B cell (primary cell): ENCODE data around the gene MAN1A2. TPM values are rescaled to one million over a fixed set of nuclear protein-coding genes. Genes with fewer than 3 reads are reported as not detected.

Experiments
- ATAC-seq: fragments of 200-7000 bp; cut with Tn5 transposase; one replicate; pipeline ENCODE4 v1.10.0; 2021; ENCODE audit warnings: low read depth, mild to moderate bottlenecking, moderate number of reproducible peaks, moderate library complexity
- CTCF ChIA-PET: fragments of 350-600 bp; sonication (Branson Sonifier 250); formaldehyde crosslinking; loops from one replicate; lab custom pipeline; 2021; ENCODE audit warnings: antibody characterized with exemption, inconsistent platforms; lab: Charles Lee
- POLR2A ChIA-PET: fragments of 350-600 bp; sonication (Branson Sonifier 250); formaldehyde crosslinking; loops from one replicate; lab custom pipeline; 2021; ENCODE audit warnings: antibody characterized with exemption; lab: Charles Lee
- DNase-seq: peaks from one replicate; pipeline ENCODE4 v3.0.0; 2013
- H2AFZ ChIP-seq: 2 replicates; pipeline ENCODE4 v1.6.1; 2012; ENCODE audit warnings: mild to moderate bottlenecking, low read depth, low read length; ENCODE audit not compliant: insufficient read depth, poor library complexity, severe bottlenecking
- H3K27ac ChIP-seq, 2 donors: 1 replicate in 1 of 2; 2 replicates in 1 of 2; pipeline ENCODE4 v1.5.1; 2012 to 2013; ENCODE audit warnings: low read length in 2 of 2, mild to moderate bottlenecking in 2 of 2, moderate library complexity in 1 of 2
- H3K27me3 ChIP-seq, 4 experiments: fragments of 200-600 bp in 1 of 4; sonication (generic) in 1 of 4; replicated peaks in 1 of 4; 1 replicate in 2 of 4; 2 replicates in 2 of 4; pipeline versions ENCODE4 v1.6.1 to v1.7.0; 2013 to 2016; ENCODE audit warnings: low read length in 3 of 4, mild to moderate bottlenecking in 2 of 4, mixed read lengths in 1 of 4, moderate library complexity in 1 of 4; ENCODE audit not compliant: insufficient read depth in 4 of 4, control insufficient read depth in 3 of 4; ENCODE audit errors: control extremely low read depth in 1 of 4
- H3K36me3 ChIP-seq, 2 experiments: replicated peaks in 1 of 2; 1 replicate in 1 of 2; 2 replicates in 1 of 2; pipeline versions ENCODE4 v1.6.1 to v1.7.1; 2013; ENCODE audit warnings: low read length in 1 of 2; ENCODE audit not compliant: insufficient read depth in 2 of 2, control insufficient read depth in 1 of 2; ENCODE audit errors: control extremely low read depth in 1 of 2, extremely low read depth in 1 of 2
- H3K4me1 ChIP-seq, 2 donors: fragments of 200-600 bp in 1 of 2; sonication (generic) in 1 of 2; 1 replicate in 1 of 2; 2 replicates in 1 of 2; pipeline versions ENCODE4 v1.5.1 to v1.6.1; 2013 to 2017; ENCODE audit warnings: low read length in 2 of 2; ENCODE audit not compliant: control insufficient read depth in 2 of 2, insufficient read depth in 2 of 2
- H3K4me2 ChIP-seq: replicated peaks from 2 replicates; pipeline ENCODE3; 2012; ENCODE audit warnings: mild to moderate bottlenecking, low read depth, low read length; ENCODE audit not compliant: poor library complexity, severe bottlenecking
- H3K4me3 ChIP-seq, 5 experiments: fragments of 200-600 bp in 1 of 5; sonication (generic) in 1 of 5; 1 replicate in 3 of 5; 2 replicates in 2 of 5; pipeline versions ENCODE4 v1.5.1 to v1.7.0; 2011 to 2016; ENCODE audit warnings: low read length in 4 of 5, mild to moderate bottlenecking in 4 of 5, low read depth in 2 of 5, control low read depth in 1 of 5, moderate library complexity in 1 of 5; ENCODE audit not compliant: insufficient read depth in 1 of 5; ENCODE audit errors: control extremely low read depth in 1 of 5, extremely low read depth in 1 of 5
- H3K79me2 ChIP-seq: fragments of 200-600 bp; sonication (generic); one replicate; pipeline ENCODE4 v1.6.0; 2016; ENCODE audit warnings: low read length; ENCODE audit not compliant: control insufficient read depth, insufficient read depth
- H3K9ac ChIP-seq: fragments of 200-600 bp; sonication (generic); 2 replicates; pipeline ENCODE4 v1.6.1; 2017; ENCODE audit warnings: mild to moderate bottlenecking, low read length, moderate library complexity
- H3K9me3 ChIP-seq, 3 donors: one replicate each; pipeline versions ENCODE4 v1.6.1 to v1.7.1; 2013; ENCODE audit warnings: low read length in 2 of 3; ENCODE audit not compliant: control insufficient read depth in 2 of 3, insufficient read depth in 1 of 3; ENCODE audit errors: control extremely low read depth in 1 of 3
- H4K20me1 ChIP-seq: 2 replicates; pipeline ENCODE4 v1.6.0; 2012; ENCODE audit warnings: mild to moderate bottlenecking, low read length; ENCODE audit not compliant: insufficient read depth, control insufficient read depth, poor library complexity, severe bottlenecking
- H3K27ac Mint-ChIP-seq: one replicate; pipeline ENCODE4 v1.8.0; 2021; ENCODE audit warnings: mixed read lengths
- H3K27me3 Mint-ChIP-seq: one replicate; pipeline ENCODE4 v1.8.0; 2021; ENCODE audit warnings: mixed read lengths
- H3K4me1 Mint-ChIP-seq: one replicate; pipeline ENCODE4 v1.8.0; 2021; ENCODE audit warnings: mixed read lengths
- H3K4me3 Mint-ChIP-seq: one replicate; pipeline ENCODE4 v1.8.0; 2021; ENCODE audit warnings: mixed read lengths
- H3K9me3 Mint-ChIP-seq: one replicate; pipeline ENCODE4 v1.8.0; 2022; ENCODE audit warnings: mixed read lengths; ENCODE audit not compliant: insufficient read depth
- CTCF ChIP-seq: fragments of 200-600 bp; IDR thresholded peaks from one replicate; pipeline ENCODE4 v1.8.0; 2022; ENCODE audit warnings: antibody characterized with exemption, mild to moderate bottlenecking
- EZH2 ChIP-seq: IDR thresholded peaks from 2 replicates; pipeline ENCODE4 v1.6.1; 2012; ENCODE audit warnings: borderline replicate concordance, low read depth, mild to moderate bottlenecking, moderate library complexity, low read length; ENCODE audit not compliant: insufficient read depth, poor library complexity, severe bottlenecking
- WGBS: methylation state at CpG from one replicate; pipeline ENCODE4 v1.1.5; 2013; ENCODE audit warnings: missing lambda C conversion rate; ENCODE audit not compliant: insufficient coverage; 5-methylcytosine and 5-hydroxymethylcytosine counted together
- intact Hi-C: fragments of 100-400 bp; cut with micrococcal nuclease; formaldehyde crosslinking; loops from one replicate; pipeline ENCODE4 v1.10.0; 2022
- polyA plus RNA-seq: library from polyadenylated mRNA; depleted of rRNA; stranded (reverse); fragments of >200 nt; gene quantifications from 2 replicates; pipeline ENCODE4 v1.2.3, GENCODE V29; 2012
- total RNA-seq, 2 donors: library from RNA; stranded (reverse); fragments of 120-200 nt in 1 of 2; gene quantifications; 1 replicate in 1 of 2; 2 replicates in 1 of 2; pipeline versions ENCODE4 v1.2.3 to v1.2.4, GENCODE V29; 2013 to 2022

Gene MAN1A2
- total and polyA plus RNA-seq, 2 donors (not counting 1 experiment from before 2014, with no cell fraction given): 4.6 to 55.6 TPM

GRCh38 chr1:117363571-117364048, 3.6 kb upstream of the MAN1A2 start:
- 88% methylated on average over 5 of the region's 6 CpGs for WGBS
- peaks cover 24 to 46% of the 10 kb centered on the region in 2 donors for H3K4me1 ChIP-seq
- no peak for ATAC-seq
- intact Hi-C loops: loop anchor here (10.0 kb wide), 2 partner anchors 51 to 391 kb away; no protein-coding TSS in a partner anchor
- DNase-seq: no peak
- POLR2A ChIA-PET: no interaction called here
- TF ChIP-seq EZH2 (no peak), CTCF (no peak)
- no peaks in the 10 kb centered on the region for H4K20me1 ChIP-seq
- no peaks in the 10 kb centered on the region for H3K36me3 ChIP-seq
- no peak overlapping the region for H3K4me2 ChIP-seq
- H3K4me3 ChIP-seq: no peak overlapping the region
- CTCF ChIA-PET: no interaction called here
- no peak overlapping the region for H3K9ac ChIP-seq
- no peak overlapping the region for H2AFZ ChIP-seq
- no peaks in the 10 kb centered on the region for H3K27me3 ChIP-seq
- Mint-ChIP-seq H3K27me3 (peaks cover under 1% of the 10 kb centered on the region), H3K9me3 (no peaks in the 10 kb centered on the region), H3K27ac (no peak overlapping the region), H3K4me3 (no peak overlapping the region), H3K4me1 (peaks cover 50% of the 10 kb centered on the region)
- H3K9me3 ChIP-seq: peaks cover 0 to 1% (median 0%) of the 10 kb centered on the region in 3 donors
- H3K27ac ChIP-seq: no peak overlapping the region
- peaks cover 54% of the 10 kb centered on the region for H3K79me2 ChIP-seq

- Histone ChIP-seq H3K27ac (no peak overlapping the region), H3K4me3 (no peak overlapping the region), H3K9me3 (no peaks in the 10 kb centered on the region), H3K4me1 (peaks cover 27 to 45% of the 10 kb centered on the region in 2 donors), H4K20me1 (peaks cover under 1% of the 10 kb centered on the region), H3K27me3 (no peaks in the 10 kb centered on the region), H2AFZ (no peak overlapping the region), H3K4me2 (no peak overlapping the region), H3K79me2 (peaks cover 55% of the 10 kb centered on the region), H3K9ac (no peak overlapping the region), H3K36me3 (no peaks in the 10 kb centered on the region)
- ATAC-seq: no peak
- H3K9me3 Mint-ChIP-seq: no peaks in the 10 kb centered on the region
- intact Hi-C loops: loop anchor here (10.0 kb wide), 2 partner anchors 51 to 391 kb away; no protein-coding TSS in a partner anchor
- no peak for TF ChIP-seq CTCF
- H3K4me1 Mint-ChIP-seq: peaks cover 52% of the 10 kb centered on the region
- no peak overlapping the region for H3K27ac Mint-ChIP-seq
- no peaks in the 10 kb centered on the region for H3K27me3 Mint-ChIP-seq
- H3K4me3 Mint-ChIP-seq: no peak overlapping the region
- DNase-seq: peak; percentile 23
- ChIA-PET POLR2A (no interaction called here), CTCF (no interaction called here)
- 100% methylated on average over 2 of the region's 4 CpGs for WGBS
These were observed 3.0 kb upstream of the MAN1A2 start for GRCh38 chr1:117364240-117364639.
